GM12878 (cell line): ENCODE data around the gene PRPS1. TPM values are rescaled to one million over a fixed set of nuclear protein-coding genes. Genes with fewer than 3 reads are reported as not detected.

ENCODE experiments used
- ATF7 ChIP-seq: fragments of 450-650 bp; IDR thresholded peaks from 2 replicates; pipeline ENCODE4 v1.6.1; 2016; ENCODE audit warnings: low read depth, mild to moderate bottlenecking
- BMI1 ChIP-seq: fragments of 450-650 bp; IDR thresholded peaks from 2 replicates; pipeline ENCODE4 v1.6.1; 2016; ENCODE audit warnings: mild to moderate bottlenecking, moderate library complexity, borderline replicate concordance
- CBFB ChIP-seq: IDR thresholded peaks from 2 replicates; pipeline ENCODE4 v1.6.1; 2016; ENCODE audit warnings: antibody characterized with exemption, low read depth
- EGR1 ChIP-seq, 2 experiments: IDR thresholded peaks; 1 replicate in 1 of 2; 2 replicates in 1 of 2; pipeline ENCODE4 v1.6.1; 2011 to 2012; ENCODE audit warnings: low read depth in 2 of 2, low read length in 2 of 2, borderline replicate concordance in 1 of 2, mild to moderate bottlenecking in 1 of 2, moderate library complexity in 1 of 2
- EP300 ChIP-seq, 2 experiments: fragments of 150-350 bp in 1 of 2; IDR thresholded peaks; 2 replicates each; pipeline ENCODE4 v1.6.1; 2011 to 2012; ENCODE audit warnings: low read depth in 2 of 2, low read length in 2 of 2, borderline replicate concordance in 1 of 2, improper control_type of control experiment in 1 of 2, inconsistent platforms in 1 of 2; ENCODE audit not compliant: control insufficient read depth in 1 of 2
- ESRRA ChIP-seq: IDR thresholded peaks from 2 replicates; pipeline ENCODE4 v1.6.1; 2012; ENCODE audit warnings: mild to moderate bottlenecking, low read length, improper control_type of control experiment
- FOXM1 ChIP-seq: IDR thresholded peaks from 2 replicates; pipeline ENCODE4 v1.6.1; 2012; ENCODE audit warnings: low read depth, mild to moderate bottlenecking, inconsistent platforms, low read length, moderate library complexity
- IKZF2 ChIP-seq, 2 experiments: fragments of 450-650 bp; IDR thresholded peaks; 2 replicates each; pipeline ENCODE4 v1.6.1; 2017; ENCODE audit warnings: mild to moderate bottlenecking in 2 of 2, moderate library complexity in 2 of 2
- IRF5 ChIP-seq: fragments of 450-650 bp; IDR thresholded peaks from 2 replicates; pipeline ENCODE4 v1.6.1; 2017; ENCODE audit warnings: borderline replicate concordance
- JUNB ChIP-seq: IDR thresholded peaks from 2 replicates; pipeline ENCODE4 v1.6.1; 2016; ENCODE audit warnings: antibody characterized with exemption, mild to moderate bottlenecking
- MAX ChIP-seq: IDR thresholded peaks from 2 replicates; pipeline ENCODE4 v1.6.1; 2012; ENCODE audit warnings: low read depth, low read length, improper control_type of control experiment
- MEF2A ChIP-seq: IDR thresholded peaks from 2 replicates; pipeline ENCODE4 v1.6.1; 2011; ENCODE audit warnings: low read depth, mild to moderate bottlenecking, low read length, moderate library complexity; ENCODE audit not compliant: insufficient read depth
- MEF2B ChIP-seq: fragments of 450-650 bp; IDR thresholded peaks from 2 replicates; pipeline ENCODE4 v1.6.1; 2018; ENCODE audit warnings: mild to moderate bottlenecking, moderate library complexity; ENCODE audit not compliant: partially characterized antibody, poor library complexity, severe bottlenecking
- MXI1 ChIP-seq: fragments of 150-350 bp; IDR thresholded peaks from 2 replicates; pipeline ENCODE4 v1.6.1; 2011; ENCODE audit warnings: low read depth, mild to moderate bottlenecking, inconsistent platforms, low read length, improper control_type of control experiment
- PAX5 ChIP-seq: IDR thresholded peaks from 2 replicates; pipeline ENCODE4 v1.6.1; 2011; ENCODE audit warnings: low read depth, low read length, borderline replicate concordance
- POU2F2 ChIP-seq: IDR thresholded peaks from 3 replicates; pipeline ENCODE4 v1.6.1; 2011; ENCODE audit warnings: low read depth, mild to moderate bottlenecking, low read length, borderline replicate concordance
- RB1 ChIP-seq: fragments of 450-650 bp; formaldehyde crosslinking; IDR thresholded peaks from 2 replicates; pipeline ENCODE4 v1.6.1; 2017; ENCODE audit warnings: mild to moderate bottlenecking, borderline replicate concordance
- RELB ChIP-seq: fragments of 450-650 bp; IDR thresholded peaks from 2 replicates; pipeline ENCODE4 v1.6.1; 2017; ENCODE audit warnings: low read depth, mild to moderate bottlenecking, moderate library complexity
- RUNX3 ChIP-seq: IDR thresholded peaks from 2 replicates; pipeline ENCODE4 v1.6.1; 2012; ENCODE audit warnings: low read length, inconsistent platforms
- SKIL ChIP-seq: fragments of 450-650 bp; IDR thresholded peaks from 2 replicates; pipeline ENCODE4 v1.6.1; 2017; ENCODE audit warnings: mild to moderate bottlenecking, low read depth, inconsistent platforms; ENCODE audit not compliant: poor library complexity, severe bottlenecking
- SMC3 ChIP-seq: IDR thresholded peaks from 2 replicates; pipeline ENCODE4 v1.6.1; 2011; ENCODE audit warnings: low read length, improper control_type of control experiment, borderline replicate concordance
- TBL1XR1 ChIP-seq: IDR thresholded peaks from 2 replicates; pipeline ENCODE4 v1.6.1; 2012; ENCODE audit warnings: low read depth, low read length, improper control_type of control experiment
- TCF12 ChIP-seq: IDR thresholded peaks from 2 replicates; pipeline ENCODE4 v1.6.1; 2011; ENCODE audit warnings: low read depth, mild to moderate bottlenecking, low read length
- TCF7 ChIP-seq: IDR thresholded peaks from 2 replicates; pipeline ENCODE4 v1.6.1; 2014; ENCODE audit warnings: antibody characterized with exemption, borderline replicate concordance
- ZNF207 ChIP-seq: fragments of 450-650 bp; IDR thresholded peaks from 2 replicates; pipeline ENCODE4 v1.6.1; 2014; ENCODE audit warnings: antibody characterized with exemption, mild to moderate bottlenecking, borderline replicate concordance
- ZSCAN29 ChIP-seq: fragments of 450-650 bp; IDR thresholded peaks from 2 replicates; pipeline ENCODE4 v1.6.1; 2017; ENCODE audit warnings: mild to moderate bottlenecking, moderate library complexity
- polyA plus RNA-seq, 11 experiments: library from polyadenylated mRNA; depleted of rRNA in 4 of 11; unstranded in 6 of 11; stranded (reverse) in 5 of 11; fragments of >200 nt; fragmentation: Nextera tagmentation in 4 of 11; fragmentation: Illumina TruSeq in 1 of 11; extraction: Ambion mirVana in 4 of 11; extraction: Trizol in 1 of 11; gene quantifications; 1 replicate in 1 of 11; 2 replicates in 10 of 11; pipeline versions ENCODE4 v1.2.1 to v1.2.3, GENCODE V29; 2011 to 2016; ENCODE audit warnings: inconsistent platforms in 2 of 11, missing spikeins in 2 of 11, low read depth in 1 of 11
- total RNA-seq, 4 experiments: library from RNA; depleted of rRNA in 3 of 4; stranded (reverse); fragments of >200 nt in 3 of 4; fragmentation: Illumina TruSeq in 1 of 4; extraction: Trizol in 1 of 4; gene quantifications; 2 replicates each; pipeline versions ENCODE4 v1.2.1 to v1.2.3, GENCODE V29; 2013 to 2021

PRPS1 gene
- total and polyA plus RNA-seq, 10 of the 15 experiments (the other 5 are each of a cell fraction or from before 2014, with no cell fraction given): 26.5 to 86.5 (median 61.1) TPM

- TF ChIP-seq EP300 (IDR thresholded peaks at IDR 0.05; ENCODE audit: borderline replicate concordance in 1 of 2, control insufficient read depth in 1 of 2, low read depth in 2 of 2, low read length in 2 of 2) (peak; percentile 76 to 88), MAX (peak; percentile 26; the same call in 1 of the 2 replicates), POU2F2 (no peak), BMI1 (peak; percentile 62; the same call in 1 of the 2 replicates), ZSCAN29 (no peak), CBFB (peak; percentile 92), RUNX3 (peak; percentile 97), ATF7 (peak; percentile 24; the same call in 1 of the 2 replicates), RELB (0 out of 2 replicates have a peak, but pooled peaks have one; percentile 18), PAX5 (peak; percentile 69; the same call in 1 of the 2 replicates), SMC3 (no peak), IRF5 (peak; percentile 41; the same call in 1 of the 2 replicates), TCF12 (0 out of 2 replicates have a peak, but pooled peaks have one; percentile 6), SKIL (peak; percentile 85), MEF2B (peak; percentile 96), RB1 (no peak), TBL1XR1 (peak; percentile 82), ESRRA (0 out of 2 replicates have a peak, but pooled peaks have one; percentile 27), JUNB (no peak), IKZF2 (IDR thresholded peaks at IDR 0.05) (0 out of 4 replicates have a peak, but pooled peaks of 1 of the 2 experiments have one; percentile 46), ZNF207 (no peak), TCF7 (no peak), FOXM1 (0 out of 2 replicates have a peak, but pooled peaks have one; percentile 40), MEF2A (0 out of 2 replicates have a peak, but pooled peaks have one; percentile 48), MXI1 (peak; percentile 72), EGR1 (IDR thresholded peaks at IDR 0.05; ENCODE audit: borderline replicate concordance in 1 of 2, low read depth in 2 of 2, low read length in 2 of 2) (peak in 1 of 2 experiments; percentile 63; a peak in 1 of 3 replicates)
Measured at GRCh38 chrX:107673933-107674479, 45.7 kb downstream of the PRPS1 start (continued).
